Fibroblast of the aortic adventitia (primary cell): Measurements from ENCODE around the gene ZNF324B. TPM values are rescaled to one million over a fixed set of nuclear protein-coding genes. Genes with fewer than 3 reads are reported as not detected.

Source experiments
- DNase-seq: peaks from one replicate; pipeline ENCODE4 v3.0.0-alpha.2; 2010; ENCODE audit warnings: low read depth
- H3K4me3 ChIP-seq: 2 replicates; pipeline ENCODE4 v1.5.1; 2011; ENCODE audit warnings: low read depth, mild to moderate bottlenecking, control low read depth, low read length, moderate library complexity
- CTCF ChIP-seq: IDR thresholded peaks from 2 replicates; pipeline ENCODE4 v1.5.1; 2011; ENCODE audit warnings: mild to moderate bottlenecking, low read length, control low read depth, inconsistent platforms; ENCODE audit not compliant: insufficient read depth
- small RNA-seq: library from RNA; depleted of rRNA; stranded (forward); fragments of <200 nt; gene quantifications from one replicate; pipeline ENCODE3, GENCODE V24; 2012
- total RNA-seq: library from RNA; depleted of rRNA; stranded (reverse); fragments of >200 nt; gene quantifications from 2 replicates; pipeline ENCODE4 v1.2.3, GENCODE V29; 2012; ENCODE audit warnings: low replicate concordance

ZNF324B gene
- total RNA-seq, 1 donor = 9.5 TPM

- DNase-seq = no peak
- H3K4me3 ChIP-seq = peak overlapping the region; percentile 75
Measured at GRCh38 chr19:58500242-58500641, 48.8 kb downstream of the ZNF324B start.

More at GRCh38 chr19:58500242-58500641, 48.8 kb downstream of the ZNF324B start:
- no peak for TF ChIP-seq CTCF

Small RNAs within 50 kb of the gene (small RNA-seq; reads per million reads assigned to genes)
- not detected for gene RN7SL693P
- gene RNU6-1337P = not detected

Other genes starting within 250 kb of the ZNF324B start
- gene ZNF544, start 222.7 kb upstream of the ZNF324B start, total RNA-seq = 28.2 and 35.6 TPM in 2 replicates
- 5.1 and 7.6 TPM in 2 replicates for gene ZNF8, start 172.7 kb upstream of the ZNF324B start, total RNA-seq
- gene ERVK3-1, start 146.2 kb upstream of the ZNF324B start, total RNA-seq = 33.2 and 41.1 TPM in 2 replicates
- gene ZSCAN22, start 124.6 kb upstream of the ZNF324B start, total RNA-seq = 2.9 and 4.1 TPM in 2 replicates
- 6.8 TPM in 1 of 2 replicates, not detected in the other for gene A1BG, start 98.1 kb upstream of the ZNF324B start, total RNA-seq
- 0.98 and 1.1 TPM in 2 replicates for gene ZNF497, start 88.9 kb upstream of the ZNF324B start, total RNA-seq
- 2.6 and 3.4 TPM in 2 replicates for gene ZNF837, start 70.6 kb upstream of the ZNF324B start, total RNA-seq
- 178 and 1,453 TPM in 2 replicates for gene RPS5, start 64.4 kb upstream of the ZNF324B start, total RNA-seq
- gene RNF225, start 56.0 kb upstream of the ZNF324B start, total RNA-seq = not detected in 2 replicates
- 14.4 and 17.1 TPM in 2 replicates for gene ZNF584, start 43.0 kb upstream of the ZNF324B start, total RNA-seq
- gene ZNF132, start 11.5 kb upstream of the ZNF324B start, total RNA-seq = 9.2 and 10.8 TPM in 2 replicates
- gene ZNF324, start 15.5 kb downstream of the ZNF324B start, total RNA-seq = 9.2 and 18.4 TPM in 2 replicates
- 6.7 and 7.5 TPM in 2 replicates for gene ZNF446, start 24.7 kb downstream of the ZNF324B start, total RNA-seq
- gene SLC27A5, start 60.4 kb downstream of the ZNF324B start, total RNA-seq = 5.2 and 5.5 TPM in 2 replicates
- 9.2 and 9.9 TPM in 2 replicates for gene ZBTB45, start 68.2 kb downstream of the ZNF324B start, total RNA-seq
- gene TRIM28, start 92.4 kb downstream of the ZNF324B start, total RNA-seq = 233 and 474 TPM in 2 replicates
- 109 and 239 TPM in 2 replicates for gene CHMP2A, start 103.5 kb downstream of the ZNF324B start, total RNA-seq
- 36.8 and 55.1 TPM in 2 replicates for gene UBE2M, start 107.0 kb downstream of the ZNF324B start, total RNA-seq
- 15.5 and 21.1 TPM in 2 replicates for gene MZF1, start 121.7 kb downstream of the ZNF324B start, total RNA-seq